ENCODE results near the gene ZC3H7A.

ZC3H7A gene

DNA sequence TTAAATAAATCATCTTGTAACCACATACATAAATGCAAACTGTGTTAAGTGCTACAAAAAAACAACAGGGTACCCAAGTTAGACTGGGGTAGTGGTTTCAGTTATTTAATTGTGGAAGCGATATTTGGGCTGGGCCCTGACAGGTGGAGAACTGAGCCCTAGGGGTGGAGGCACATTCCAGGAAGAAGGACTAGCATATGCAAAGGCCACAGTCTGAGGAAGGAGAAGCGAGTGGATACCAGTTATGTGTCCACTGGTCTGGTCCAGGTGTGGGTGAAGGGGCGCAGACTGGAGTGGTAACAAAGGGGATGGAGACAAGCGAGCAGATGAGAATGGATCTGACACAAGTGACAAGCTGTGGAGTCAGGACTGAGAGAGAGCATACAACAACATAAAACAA lies 77.3 kb downstream of the ZC3H7A start (continued):
- TF ChIP-seq ZNF654 (tag by site-specific recombination; IDR thresholded peaks at IDR 0.05; ENCODE audit: low read depth), result no peak

DNA sequence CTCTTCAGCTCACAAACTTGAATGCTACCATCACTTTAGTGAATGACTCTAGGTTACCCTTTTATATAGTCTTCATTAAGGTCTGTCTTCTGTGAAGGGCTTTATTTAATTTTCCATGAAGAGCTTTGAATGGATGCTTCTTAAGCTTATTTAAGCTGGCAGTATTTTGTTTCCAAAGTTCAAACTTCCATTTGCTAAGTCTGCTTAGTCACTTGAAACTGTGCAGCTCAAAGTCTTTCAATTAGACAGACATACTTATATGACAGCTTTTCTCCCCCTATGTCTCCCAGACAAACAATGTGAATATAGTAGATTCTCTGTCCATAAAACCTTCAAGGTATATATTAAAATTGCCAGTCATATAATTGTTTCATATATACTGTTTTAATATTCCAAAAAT lies 77.9 kb downstream of the ZC3H7A start:
- POLR2A ChIA-PET, result no interaction called here
- H3K4me1 ChIP-seq (ENCODE audit: control insufficient read depth, insufficient read depth, low read length), result no peaks in the 10 kb centered on the region

DNA sequence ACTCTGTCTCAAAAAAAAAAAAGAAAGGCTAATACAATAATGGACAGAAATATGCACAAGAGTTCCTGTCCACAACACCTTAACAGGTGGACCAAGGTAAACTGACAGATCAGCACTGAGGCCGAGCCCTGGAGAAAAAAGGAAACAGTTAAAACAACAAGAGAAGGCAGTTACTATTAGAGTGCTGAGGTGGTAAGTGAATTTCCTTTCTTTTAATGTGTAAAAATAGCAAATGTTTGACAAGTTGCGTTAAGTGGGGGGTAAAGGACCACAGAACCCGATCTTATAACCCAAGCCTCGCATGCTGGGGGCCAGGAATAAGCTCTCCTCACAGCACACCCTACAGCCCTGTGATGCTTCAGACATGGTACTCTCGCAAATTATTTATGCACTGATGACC lies 79.2 kb downstream of the ZC3H7A start:
- H3K36me3 ChIP-seq (ENCODE audit: control insufficient read depth in 2 of 2, insufficient read depth in 1 of 2, low read length in 2 of 2), result peaks cover 30 to 50% of the 10 kb centered on the region in 2 experiments
- H3K27ac ChIP-seq (ENCODE audit: extremely low read depth, low read depth, low read length), result no peak overlapping the region
- CTCF ChIA-PET, result interaction anchor here (0.6 kb wide), 2 partner anchors 8 to 338 kb away, joined by 3 to 4 read pairs; no protein-coding TSS in a partner anchor
- no peaks in the 10 kb centered on the region for H3K4me1 ChIP-seq (ENCODE audit: control insufficient read depth, insufficient read depth, low read length)
- no peaks in the 10 kb centered on the region for H3K9me3 ChIP-seq (ENCODE audit: control insufficient read depth, insufficient read depth, low read depth, low read length)
- TF ChIP-seq, protein P1, sequence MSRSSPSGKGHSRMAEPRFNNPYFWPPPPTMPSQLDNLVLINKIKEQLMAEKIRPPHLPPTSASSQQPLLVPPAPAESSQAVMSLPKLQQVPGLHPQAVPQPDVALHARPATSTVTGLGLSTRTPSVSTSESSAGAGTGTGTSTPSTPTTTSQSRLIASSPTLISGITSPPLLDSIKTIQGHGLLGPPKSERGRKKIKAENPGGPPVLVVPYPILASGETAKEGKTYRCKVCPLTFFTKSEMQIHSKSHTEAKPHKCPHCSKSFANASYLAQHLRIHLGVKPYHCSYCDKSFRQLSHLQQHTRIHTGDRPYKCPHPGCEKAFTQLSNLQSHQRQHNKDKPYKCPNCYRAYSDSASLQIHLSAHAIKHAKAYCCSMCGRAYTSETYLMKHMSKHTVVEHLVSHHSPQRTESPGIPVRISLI (tag by site-specific recombination; IDR thresholded peaks at IDR 0.05), result no peak
- TF ChIP-seq TRIM28 (IDR thresholded peaks at IDR 0.05; ENCODE audit: borderline replicate concordance, low read length), result no peak
- no peak for TF ChIP-seq ZNF48 (tag by site-specific recombination; IDR thresholded peaks at IDR 0.05)
- TF ChIP-seq SALL2 (tag by site-specific recombination; IDR thresholded peaks at IDR 0.05; ENCODE audit: borderline replicate concordance), result no peak
- TF ChIP-seq ZNF768 (tag by site-specific recombination; IDR thresholded peaks at IDR 0.05), result no peak
- TF ChIP-seq ZNF223 (tag by site-specific recombination; IDR thresholded peaks at IDR 0.05), result no peak
- TF ChIP-seq, protein P2, sequence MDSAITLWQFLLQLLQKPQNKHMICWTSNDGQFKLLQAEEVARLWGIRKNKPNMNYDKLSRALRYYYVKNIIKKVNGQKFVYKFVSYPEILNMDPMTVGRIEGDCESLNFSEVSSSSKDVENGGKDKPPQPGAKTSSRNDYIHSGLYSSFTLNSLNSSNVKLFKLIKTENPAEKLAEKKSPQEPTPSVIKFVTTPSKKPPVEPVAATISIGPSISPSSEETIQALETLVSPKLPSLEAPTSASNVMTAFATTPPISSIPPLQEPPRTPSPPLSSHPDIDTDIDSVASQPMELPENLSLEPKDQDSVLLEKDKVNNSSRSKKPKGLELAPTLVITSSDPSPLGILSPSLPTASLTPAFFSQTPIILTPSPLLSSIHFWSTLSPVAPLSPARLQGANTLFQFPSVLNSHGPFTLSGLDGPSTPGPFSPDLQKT (IDR thresholded peaks at IDR 0.05; ENCODE audit: borderline replicate concordance, low read depth, low read length), result no peak
- TF ChIP-seq, protein P3, sequence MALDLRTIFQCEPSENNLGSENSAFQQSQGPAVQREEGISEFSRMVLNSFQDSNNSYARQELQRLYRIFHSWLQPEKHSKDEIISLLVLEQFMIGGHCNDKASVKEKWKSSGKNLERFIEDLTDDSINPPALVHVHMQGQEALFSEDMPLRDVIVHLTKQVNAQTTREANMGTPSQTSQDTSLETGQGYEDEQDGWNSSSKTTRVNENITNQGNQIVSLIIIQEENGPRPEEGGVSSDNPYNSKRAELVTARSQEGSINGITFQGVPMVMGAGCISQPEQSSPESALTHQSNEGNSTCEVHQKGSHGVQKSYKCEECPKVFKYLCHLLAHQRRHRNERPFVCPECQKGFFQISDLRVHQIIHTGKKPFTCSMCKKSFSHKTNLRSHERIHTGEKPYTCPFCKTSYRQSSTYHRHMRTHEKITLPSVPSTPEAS (tag by site-specific recombination; IDR thresholded peaks at IDR 0.05), result no peak
- no peak for TF ChIP-seq ZFP37 (tag by site-specific recombination; IDR thresholded peaks at IDR 0.05)
- TF ChIP-seq OSR2 (tag by site-specific recombination; IDR thresholded peaks at IDR 0.05), result no peak
- TF ChIP-seq, protein P4, sequence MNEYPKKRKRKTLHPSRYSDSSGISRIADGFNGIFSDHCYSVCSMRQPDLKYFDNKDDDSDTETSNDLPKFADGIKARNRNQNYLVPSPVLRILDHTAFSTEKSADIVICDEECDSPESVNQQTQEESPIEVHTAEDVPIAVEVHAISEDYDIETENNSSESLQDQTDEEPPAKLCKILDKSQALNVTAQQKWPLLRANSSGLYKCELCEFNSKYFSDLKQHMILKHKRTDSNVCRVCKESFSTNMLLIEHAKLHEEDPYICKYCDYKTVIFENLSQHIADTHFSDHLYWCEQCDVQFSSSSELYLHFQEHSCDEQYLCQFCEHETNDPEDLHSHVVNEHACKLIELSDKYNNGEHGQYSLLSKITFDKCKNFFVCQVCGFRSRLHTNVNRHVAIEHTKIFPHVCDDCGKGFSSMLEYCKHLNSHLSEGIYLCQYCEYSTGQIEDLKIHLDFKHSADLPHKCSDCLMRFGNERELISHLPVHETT (tag by site-specific recombination; IDR thresholded peaks at IDR 0.05), result no peak
- POLR2A ChIA-PET, result interaction anchor here (0.7 kb wide), 1 partner anchor 750 kb away, joined by 7 read pairs; no protein-coding TSS in a partner anchor
- H3K4me3 ChIP-seq (ENCODE audit: low read depth, low read length), result no peak overlapping the region

More for the DNA sequence above, 77.9 kb downstream of the ZC3H7A start:
- H3K9me3 ChIP-seq (ENCODE audit: control insufficient read depth, insufficient read depth, low read depth, low read length), result no peaks in the 10 kb centered on the region
- H3K36me3 ChIP-seq (ENCODE audit: control insufficient read depth in 2 of 2, insufficient read depth in 1 of 2, low read length in 2 of 2), result peaks cover 25 to 51% of the 10 kb centered on the region in 2 experiments
- CTCF ChIA-PET, result interaction anchor here (0.6 to 1.9 kb wide), 2 partner anchors 59 to 313 kb away, joined by 3 to 6 read pairs; no protein-coding TSS in a partner anchor
- TF ChIP-seq OVOL3 (tag by site-specific recombination; IDR thresholded peaks at IDR 0.05) (no peak), MZF1 (tag by site-specific recombination; IDR thresholded peaks at IDR 0.05; ENCODE audit: borderline replicate concordance) (no peak), TRIM28 (IDR thresholded peaks at IDR 0.05; ENCODE audit: borderline replicate concordance, low read length) (no peak), ZNF561 (tag by site-specific recombination; IDR thresholded peaks at IDR 0.05; ENCODE audit: borderline replicate concordance) (no peak), SCRT2 (tag by site-specific recombination; IDR thresholded peaks at IDR 0.05) (no peak)
- H3K4me3 ChIP-seq (ENCODE audit: low read depth, low read length), result no peak overlapping the region
- no peak overlapping the region for H3K27ac ChIP-seq (ENCODE audit: extremely low read depth, low read depth, low read length)
